SK-N-SH (cell line): ENCODE results near the gene TRPC4.

Experiments used
- CTCF ChIP-seq: fragments of 200-600 bp; sonication (generic); IDR thresholded peaks from 2 replicates; pipeline ENCODE4 v1.6.1; 2017; ENCODE audit warnings: antibody characterized with exemption, mild to moderate bottlenecking, moderate library complexity
- EP300 ChIP-seq, 2 experiments: IDR thresholded peaks; 2 replicates each; pipeline versions ENCODE4 v1.4.0 to v1.6.1; 2012; ENCODE audit warnings: borderline replicate concordance in 1 of 2, low read depth in 1 of 2, low read length in 1 of 2
- EZH2phosphoT487 ChIP-seq: fragments of 200-600 bp; sonication (generic); IDR thresholded peaks from 2 replicates; pipeline ENCODE4 v1.6.1; 2017; ENCODE audit warnings: low read depth, mixed run types, mild to moderate bottlenecking, antibody characterized with exemption, moderate library complexity, borderline replicate concordance
- FOSL2 ChIP-seq: IDR thresholded peaks from 2 replicates; pipeline ENCODE4 v1.4.0; 2012; ENCODE audit warnings: low read depth, mild to moderate bottlenecking, moderate library complexity, borderline replicate concordance
- GABPA ChIP-seq: IDR thresholded peaks from 2 replicates; pipeline ENCODE4 v1.4.0; 2012; ENCODE audit warnings: low read depth, mild to moderate bottlenecking
- MEF2A ChIP-seq: IDR thresholded peaks from 2 replicates; pipeline ENCODE4 v1.4.0; 2012; ENCODE audit warnings: low read depth, borderline replicate concordance
- MXI1 ChIP-seq: IDR thresholded peaks from 2 replicates; pipeline ENCODE4 v1.6.1; 2012; ENCODE audit warnings: mild to moderate bottlenecking, low read depth, low read length, improper control_type of control experiment
- NRF1 ChIP-seq: IDR thresholded peaks from 2 replicates; pipeline ENCODE4 v1.6.1; 2012; ENCODE audit warnings: low read depth, mild to moderate bottlenecking, low read length
- RAD21 ChIP-seq: IDR thresholded peaks from 2 replicates; pipeline ENCODE4 v1.6.1; 2012; ENCODE audit warnings: mild to moderate bottlenecking, low read length
- SIN3A ChIP-seq: IDR thresholded peaks from 2 replicates; pipeline ENCODE4 v1.6.1; 2012; ENCODE audit warnings: low read depth, mild to moderate bottlenecking, low read length, moderate library complexity, borderline replicate concordance
- USF2 ChIP-seq: fragments of 150-350 bp; IDR thresholded peaks from 2 replicates; pipeline ENCODE4 v1.6.1; 2017; ENCODE audit warnings: antibody characterized with exemption, low read length, low read depth, borderline replicate concordance
- ZBTB33 ChIP-seq: IDR thresholded peaks from 2 replicates; pipeline ENCODE4 v1.4.0; 2012; ENCODE audit warnings: low read depth, borderline replicate concordance

- TF ChIP-seq CTCF (no peak), NRF1 (no peak), GABPA (no peak), MXI1 (no peak), EZH2phosphoT487 (no peak), SIN3A (no peak), FOSL2 (no peak), MEF2A (no peak), EP300 (IDR thresholded peaks at IDR 0.05; ENCODE audit: borderline replicate concordance in 1 of 2, low read depth in 1 of 2, low read length in 1 of 2) (no peak), ZBTB33 (no peak), RAD21 (no peak), USF2 (no peak)
Observed at GRCh38 chr13:37899753-37900152, 30.2 kb upstream of the TRPC4 start.
